Vagina (tissue), 2 donors: ENCODE data around the gene ARFGAP2. TPM values are rescaled to one million over a fixed set of nuclear protein-coding genes. Genes with fewer than 3 reads are reported as not detected.

Source experiments
- DNase-seq, 2 donors: peaks; one replicate each; pipeline ENCODE4 v3.0.0-alpha.2; 2017; ENCODE audit errors: extremely low spot score in 2 of 2
- H3K27ac ChIP-seq: fragments of 200-600 bp; sonication (generic); one replicate; pipeline ENCODE4 v1.5.1; 2019
- H3K27me3 ChIP-seq: fragments of 200-600 bp; sonication (generic); one replicate; pipeline ENCODE4 v1.5.1; 2019
- H3K36me3 ChIP-seq, 2 donors: fragments of 200-600 bp; sonication (generic); one replicate each; pipeline ENCODE4 v1.5.1; 2017 to 2019
- H3K4me1 ChIP-seq: fragments of 200-600 bp; sonication (generic); one replicate; pipeline ENCODE4 v1.5.1; 2019
- H3K4me3 ChIP-seq, 2 donors: fragments of 200-600 bp; sonication (generic); 1 replicate in 1 of 2; 2 replicates in 1 of 2; pipeline ENCODE4 v1.5.1; 2016 to 2019
- H3K9me3 ChIP-seq: fragments of 200-600 bp; sonication (generic); one replicate; pipeline ENCODE4 v1.5.1; 2019
- POLR2A ChIP-seq, 2 donors: fragments of 450-650 bp; IDR thresholded peaks; one replicate each; pipeline ENCODE4 v1.6.1; 2017; ENCODE audit warnings: antibody characterized with exemption in 2 of 2, mild to moderate bottlenecking in 2 of 2, moderate library complexity in 2 of 2
- POLR2AphosphoS5 ChIP-seq, 2 donors: sonication (generic); formaldehyde crosslinking; IDR thresholded peaks; one replicate each; pipeline ENCODE4 v1.9.0; 2017; ENCODE audit warnings: antibody characterized with exemption in 2 of 2, mild to moderate bottlenecking in 2 of 2, low read depth in 1 of 2; ENCODE audit not compliant: insufficient read depth in 1 of 2
- intact Hi-C: fragments of 100-400 bp; cut with DNase I; formaldehyde crosslinking; loops from one replicate; pipeline ENCODE4 v1.15.1; 2023
- total RNA-seq: library from RNA; depleted of rRNA; stranded (reverse); fragments of >200 nt; gene quantifications from one replicate; pipeline ENCODE4 v1.2.3, GENCODE V29; 2016
- TF ChIP-seq, protein P1 (sequence below), 3 experiments: fragments of 450-650 bp in 2 of 3; fragments of 200-600 bp in 1 of 3; sonication (generic) in 1 of 3; IDR thresholded peaks; one replicate each; pipeline ENCODE4 v1.5.1; 2017 to 2019; ENCODE audit warnings: antibody characterized with exemption in 3 of 3, mild to moderate bottlenecking in 2 of 3, moderate library complexity in 2 of 3

The ARFGAP2 gene
- total RNA-seq, 1 donor from 2014 or later, result 79.3 TPM

DNA sequence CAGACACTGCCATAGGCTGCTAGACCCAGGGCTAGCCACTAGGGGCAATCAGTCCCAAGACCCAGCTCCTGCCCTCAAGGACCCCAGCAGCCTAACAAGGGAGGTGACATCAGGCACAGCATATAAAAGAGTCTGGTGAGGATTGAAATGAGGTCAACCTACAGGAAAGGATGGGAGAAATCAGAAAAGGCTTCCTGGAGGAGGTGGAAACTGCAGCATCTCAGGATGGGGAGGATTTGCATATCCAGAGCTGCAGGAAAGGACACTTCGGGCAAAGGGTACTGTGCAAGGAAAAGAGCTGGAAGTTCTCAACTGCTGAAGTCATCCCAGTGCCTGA lies 2.9 kb upstream of the ARFGAP2 start:
- H3K4me1 ChIP-seq, result peaks cover 33% of the 10 kb centered on the region

DNA sequence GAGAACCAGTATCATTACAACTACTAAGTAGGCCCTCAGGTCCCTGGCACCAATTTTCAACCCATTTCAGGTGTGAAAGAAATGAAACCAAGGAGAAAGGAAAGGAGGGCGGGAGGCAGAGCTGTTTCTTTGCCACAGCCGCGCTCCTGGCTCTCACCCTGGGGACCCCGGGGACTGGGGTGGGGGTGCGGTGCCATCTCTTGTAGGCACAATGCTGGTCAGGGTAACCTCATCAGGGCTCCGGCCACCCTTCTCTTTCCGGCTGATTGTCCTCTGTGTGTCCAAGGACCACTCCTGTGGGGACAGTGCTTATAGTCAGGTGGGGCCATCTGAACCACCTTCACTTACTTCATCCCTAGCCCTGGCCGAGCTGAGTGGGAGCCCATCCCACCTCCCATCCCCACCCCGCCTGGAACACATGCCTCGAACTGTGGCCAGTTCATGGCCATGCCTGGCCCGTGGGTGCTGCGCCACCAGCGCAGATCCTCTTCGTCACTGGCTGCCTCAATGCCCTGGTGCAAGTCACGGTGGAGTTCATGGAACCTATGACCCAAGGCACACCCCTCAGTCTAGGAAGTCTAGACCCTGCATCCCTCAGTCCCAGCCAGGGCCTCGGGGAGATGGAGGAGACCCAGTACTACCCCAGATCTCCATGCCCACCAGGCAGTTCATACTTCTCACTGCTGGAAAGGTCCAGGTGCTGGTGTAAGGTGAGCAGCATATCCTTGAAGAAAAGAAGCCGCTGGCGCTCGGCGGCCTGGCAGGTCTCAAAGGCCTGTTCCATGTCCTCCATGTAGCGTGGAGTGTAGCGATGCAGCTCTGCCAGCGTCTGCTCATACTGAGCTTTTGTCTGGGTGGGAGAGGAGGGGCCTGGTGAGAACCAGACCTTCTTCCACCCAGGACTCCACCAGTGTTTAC lies 2.3 kb upstream of the ARFGAP2 start:
- H3K9me3 ChIP-seq, result no peaks in the 10 kb centered on the region
- intact Hi-C loops, result loop anchor here (5.0 kb wide), 3 partner anchors 33 to 173 kb away; partner anchors contain the start of genes DDB2, MYBPC3 and NR1H3
- no peak for DNase-seq
- TF ChIP-seq POLR2A (IDR thresholded peaks at IDR 0.05), result no peak
- TF ChIP-seq POLR2AphosphoS5 (IDR thresholded peaks at IDR 0.05; ENCODE audit: insufficient read depth in 1 of 2, low read depth in 1 of 2), result no peak
- TF ChIP-seq, protein P1, sequence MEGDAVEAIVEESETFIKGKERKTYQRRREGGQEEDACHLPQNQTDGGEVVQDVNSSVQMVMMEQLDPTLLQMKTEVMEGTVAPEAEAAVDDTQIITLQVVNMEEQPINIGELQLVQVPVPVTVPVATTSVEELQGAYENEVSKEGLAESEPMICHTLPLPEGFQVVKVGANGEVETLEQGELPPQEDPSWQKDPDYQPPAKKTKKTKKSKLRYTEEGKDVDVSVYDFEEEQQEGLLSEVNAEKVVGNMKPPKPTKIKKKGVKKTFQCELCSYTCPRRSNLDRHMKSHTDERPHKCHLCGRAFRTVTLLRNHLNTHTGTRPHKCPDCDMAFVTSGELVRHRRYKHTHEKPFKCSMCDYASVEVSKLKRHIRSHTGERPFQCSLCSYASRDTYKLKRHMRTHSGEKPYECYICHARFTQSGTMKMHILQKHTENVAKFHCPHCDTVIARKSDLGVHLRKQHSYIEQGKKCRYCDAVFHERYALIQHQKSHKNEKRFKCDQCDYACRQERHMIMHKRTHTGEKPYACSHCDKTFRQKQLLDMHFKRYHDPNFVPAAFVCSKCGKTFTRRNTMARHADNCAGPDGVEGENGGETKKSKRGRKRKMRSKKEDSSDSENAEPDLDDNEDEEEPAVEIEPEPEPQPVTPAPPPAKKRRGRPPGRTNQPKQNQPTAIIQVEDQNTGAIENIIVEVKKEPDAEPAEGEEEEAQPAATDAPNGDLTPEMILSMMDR (IDR thresholded peaks at IDR 0.05), result no peak
- H3K36me3 ChIP-seq, result peaks cover 0 to 21% of the 10 kb centered on the region in 2 donors
- peak overlapping the region; percentile 98 for H3K27ac ChIP-seq
- no peaks in the 10 kb centered on the region for H3K27me3 ChIP-seq
- H3K4me1 ChIP-seq, result peaks cover 30% of the 10 kb centered on the region
- H3K4me3 ChIP-seq, result no peak overlapping the region

More for the DNA sequence above, 2.9 kb upstream of the ARFGAP2 start:
- Histone ChIP-seq H3K36me3 (peaks cover 0 to 19% of the 10 kb centered on the region in 2 donors), H3K9me3 (no peaks in the 10 kb centered on the region), H3K4me3 (no peak overlapping the region), H3K27ac (no peak overlapping the region), H3K27me3 (no peaks in the 10 kb centered on the region)
- intact Hi-C loops, result loop anchor here (5.0 kb wide), 3 partner anchors 33 to 173 kb away; partner anchors contain the start of genes DDB2, MYBPC3 and NR1H3
- TF ChIP-seq POLR2A (IDR thresholded peaks at IDR 0.05), result no peak
- TF ChIP-seq POLR2AphosphoS5 (IDR thresholded peaks at IDR 0.05; ENCODE audit: insufficient read depth in 1 of 2, low read depth in 1 of 2), result no peak
- TF ChIP-seq, protein P1 (IDR thresholded peaks at IDR 0.05), result no peak
- DNase-seq, result no peak

DNA sequence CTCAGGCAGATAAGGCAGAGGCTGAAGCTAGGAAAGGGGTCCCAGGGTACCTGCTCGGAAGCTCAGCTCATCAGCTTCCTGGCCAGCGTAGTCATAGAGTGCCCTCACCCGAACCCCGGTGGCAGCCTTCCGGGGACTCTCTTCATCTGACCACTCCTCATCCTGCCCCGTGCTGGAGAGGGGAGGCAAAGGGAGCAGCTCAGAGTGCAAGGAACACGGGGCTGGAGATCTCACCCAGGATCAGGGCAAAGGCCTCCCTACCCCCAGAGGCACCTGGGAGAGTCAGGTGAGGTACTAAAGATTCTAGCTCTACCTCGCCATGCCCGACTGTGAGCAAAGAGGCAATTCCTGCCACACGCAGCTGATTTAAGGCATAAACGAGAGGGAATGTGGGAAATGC lies 1.6 kb upstream of the ARFGAP2 start:
- TF ChIP-seq, protein P1 (IDR thresholded peaks at IDR 0.05), result no peak
- no peak for TF ChIP-seq POLR2AphosphoS5 (IDR thresholded peaks at IDR 0.05; ENCODE audit: insufficient read depth in 1 of 2, low read depth in 1 of 2)
- TF ChIP-seq POLR2A (IDR thresholded peaks at IDR 0.05), result no peak
- peaks cover 0 to 27% of the 10 kb centered on the region in 2 donors for H3K36me3 ChIP-seq
- H3K4me3 ChIP-seq, result no peak overlapping the region
- DNase-seq, result no peak
- intact Hi-C loops, result loop anchor here (5.0 kb wide), 3 partner anchors 34 to 174 kb away; partner anchors contain the start of genes DDB2, MYBPC3 and NR1H3
- H3K27ac ChIP-seq, result peak overlapping the region; percentile 98
- H3K9me3 ChIP-seq, result no peaks in the 10 kb centered on the region
- peaks cover 35% of the 10 kb centered on the region for H3K4me1 ChIP-seq
- H3K27me3 ChIP-seq, result no peaks in the 10 kb centered on the region

DNA sequence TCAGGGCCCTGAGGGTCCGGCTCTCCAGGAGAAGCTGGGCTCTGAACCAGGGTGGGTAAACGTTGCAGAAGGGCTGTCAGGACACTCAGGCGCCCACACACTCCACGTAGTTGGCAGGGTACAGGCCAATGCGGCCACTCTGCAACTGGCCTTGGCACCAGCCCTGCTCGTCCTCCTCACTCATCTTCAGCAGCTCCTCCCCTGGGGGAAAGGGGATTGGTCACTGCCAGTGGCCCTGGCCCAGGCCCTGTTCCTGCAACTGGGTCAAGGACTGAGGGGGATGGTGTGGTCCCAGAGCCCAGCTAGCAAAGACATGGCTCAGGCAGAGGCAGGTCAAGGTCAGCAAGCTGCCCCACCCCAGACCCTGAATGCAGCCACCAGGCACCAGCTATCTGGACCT lies 1.2 kb upstream of the ARFGAP2 start:
- H3K27me3 ChIP-seq, result no peaks in the 10 kb centered on the region
- DNase-seq, result no peak
- no peak for TF ChIP-seq POLR2AphosphoS5 (IDR thresholded peaks at IDR 0.05; ENCODE audit: insufficient read depth in 1 of 2, low read depth in 1 of 2)
- no peak for TF ChIP-seq POLR2A (IDR thresholded peaks at IDR 0.05)
- TF ChIP-seq, protein P1 (IDR thresholded peaks at IDR 0.05), result no peak
- peak overlapping the region; percentile 98 for H3K27ac ChIP-seq
- intact Hi-C loops, result loop anchor here (5.0 kb wide), 3 partner anchors 34 to 174 kb away; partner anchors contain the start of genes DDB2, MYBPC3 and NR1H3
- peaks cover 40% of the 10 kb centered on the region for H3K4me1 ChIP-seq
- no peak overlapping the region for H3K4me3 ChIP-seq
- H3K9me3 ChIP-seq, result no peaks in the 10 kb centered on the region
- H3K36me3 ChIP-seq, result peaks cover 0 to 32% of the 10 kb centered on the region in 2 donors
